GM19240 (cell line): ENCODE results near the gene PPP1R9A.

Experiments used
- DNase-seq: peaks from one replicate; pipeline ENCODE4 v3.0.0; 2011; ENCODE audit warnings: low spot score; ENCODE audit not compliant: insufficient read length

Gene PPP1R9A

DNA sequence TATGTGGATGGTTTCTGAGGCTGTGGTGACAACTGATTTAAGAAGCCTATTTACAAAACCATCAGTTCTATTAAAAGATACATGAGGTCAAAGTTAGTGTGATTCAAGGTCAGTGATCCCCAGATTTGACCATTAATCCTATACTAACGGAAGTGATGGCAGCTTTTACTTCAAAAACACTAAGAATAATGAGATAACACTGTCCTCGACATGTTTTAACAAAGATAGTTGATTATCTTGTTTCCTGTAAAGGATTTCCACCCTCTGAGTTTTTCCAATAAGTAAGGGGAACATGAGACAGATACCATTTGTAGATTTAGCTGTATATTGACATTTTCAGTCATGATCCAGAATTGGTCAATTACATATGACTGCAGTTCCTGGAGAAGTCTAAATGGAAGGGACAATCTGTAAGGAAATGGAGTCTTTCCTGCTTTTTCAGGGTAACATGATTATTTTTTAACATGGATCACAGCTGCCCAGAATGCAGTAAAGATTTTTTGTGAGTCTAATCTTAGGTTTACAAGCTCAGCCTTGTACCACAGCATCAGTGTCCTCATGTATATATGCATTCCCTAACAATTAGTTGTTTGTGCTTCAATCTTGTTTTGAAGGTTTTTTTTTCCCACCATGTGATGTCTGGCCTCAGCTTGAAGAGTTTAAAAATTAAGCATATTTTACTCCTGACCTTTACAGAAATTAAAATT lies 188.0 kb downstream of the PPP1R9A start:
- no peak for DNase-seq

GRCh38 chr7:95095966-95096540 lies 188.7 kb downstream of the PPP1R9A start:
- DNase-seq: no peak

GRCh38 chr7:95097291-95097690 lies 189.9 kb downstream of the PPP1R9A start:
- DNase-seq: no peak

DNA sequence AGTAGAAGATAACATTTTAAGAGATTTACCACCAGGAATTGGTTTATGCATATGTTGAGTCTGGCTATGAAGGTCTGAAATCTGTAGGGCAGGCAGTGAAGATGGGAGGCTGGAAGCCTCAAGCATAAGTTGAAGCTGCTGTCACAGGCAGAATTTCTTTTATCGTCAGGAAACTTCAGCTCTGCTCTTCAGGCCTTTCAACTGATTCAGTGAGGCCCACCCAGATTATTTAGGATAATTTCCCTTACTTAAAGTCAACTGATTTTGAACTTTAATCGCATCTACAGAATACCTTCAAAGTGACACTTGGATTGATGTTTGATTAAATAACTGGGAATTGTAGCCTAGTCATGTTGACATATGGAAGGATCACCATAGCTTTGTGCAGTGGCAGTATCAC lies 190.5 kb downstream of the PPP1R9A start:
- no peak for DNase-seq

- no peak for DNase-seq
These were observed 191.7 kb downstream of the PPP1R9A start for GRCh38 chr7:95099106-95099505.

- no peak for DNase-seq
These were observed 194.0 kb downstream of the PPP1R9A start for GRCh38 chr7:95101422-95101821.

- no peak for DNase-seq
These were observed 195.3 kb downstream of the PPP1R9A start for GRCh38 chr7:95102662-95103061.

DNA sequence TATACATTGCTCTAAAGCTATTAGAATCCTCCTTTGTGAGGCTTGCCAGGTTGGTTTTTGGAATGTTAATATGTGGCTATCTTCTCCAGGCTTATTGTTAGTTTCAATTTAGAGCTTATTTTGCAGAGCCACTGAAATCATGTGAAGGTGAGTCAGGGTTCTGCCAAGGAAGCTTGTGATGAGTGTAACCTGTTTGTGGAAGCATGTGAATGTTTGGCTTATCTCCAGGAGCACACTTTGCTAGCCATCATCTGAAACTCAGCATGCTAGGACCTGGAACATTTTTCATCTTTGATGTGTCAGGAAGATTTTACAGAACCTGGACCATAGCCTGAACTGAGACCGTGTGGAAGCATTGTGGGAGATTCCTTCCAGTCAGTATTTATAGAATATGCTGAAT lies 197.3 kb downstream of the PPP1R9A start:
- no peak for DNase-seq

DNA sequence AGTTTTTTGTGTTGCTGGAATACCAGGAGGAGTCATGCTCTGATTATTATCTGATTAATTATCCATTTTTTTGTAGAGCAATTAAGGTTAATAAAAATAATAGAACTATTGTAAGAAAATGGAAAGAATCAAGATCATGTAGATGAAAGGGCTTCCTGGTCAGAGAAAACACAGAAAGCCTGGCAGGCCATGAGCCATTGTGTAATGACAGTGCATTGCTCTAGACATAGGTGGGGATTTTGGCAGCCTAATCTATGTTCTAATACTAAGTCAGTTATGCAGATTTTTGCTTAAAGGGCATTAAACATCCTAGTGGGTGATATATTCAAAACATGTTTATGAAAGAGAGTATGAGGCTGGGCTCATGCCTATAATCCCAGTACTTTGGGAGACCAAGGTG lies 198.2 kb downstream of the PPP1R9A start:
- DNase-seq: no peak

- DNase-seq: no peak
These were observed 199.0 kb downstream of the PPP1R9A start for GRCh38 chr7:95106401-95106800.

DNA sequence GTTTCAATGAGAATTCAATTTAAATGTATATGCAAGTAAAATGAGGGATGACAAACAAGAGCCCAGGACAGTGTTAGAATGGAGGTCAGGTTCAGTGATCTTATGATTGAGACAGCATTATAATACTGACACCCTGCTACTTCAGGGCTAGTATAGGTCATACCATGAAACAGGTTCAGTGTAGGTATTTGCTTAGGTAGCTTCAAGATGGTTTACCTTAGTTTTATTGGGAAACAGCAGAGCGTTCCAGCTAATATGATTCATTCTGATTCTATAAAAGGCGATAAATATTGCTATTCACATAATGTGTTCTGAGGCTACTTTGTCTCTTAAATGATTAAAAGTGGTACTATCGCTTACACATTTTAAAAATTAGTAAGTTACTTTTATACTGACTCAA lies 203.3 kb downstream of the PPP1R9A start:
- DNase-seq: no peak

- DNase-seq: no peak
These were observed 206.2 kb downstream of the PPP1R9A start for GRCh38 chr7:95113590-95113989.

- no peak for DNase-seq
These were observed 218.8 kb downstream of the PPP1R9A start for GRCh38 chr7:95126053-95126709.

GRCh38 chr7:95132500-95132899 lies 225.1 kb downstream of the PPP1R9A start:
- no peak for DNase-seq

- no peak for DNase-seq
These were observed 232.5 kb downstream of the PPP1R9A start for GRCh38 chr7:95139922-95140321.

- no peak for DNase-seq
These were observed 234.4 kb downstream of the PPP1R9A start for GRCh38 chr7:95141755-95142154.

GRCh38 chr7:95144256-95144655 lies 236.9 kb downstream of the PPP1R9A start:
- DNase-seq: no peak

DNA sequence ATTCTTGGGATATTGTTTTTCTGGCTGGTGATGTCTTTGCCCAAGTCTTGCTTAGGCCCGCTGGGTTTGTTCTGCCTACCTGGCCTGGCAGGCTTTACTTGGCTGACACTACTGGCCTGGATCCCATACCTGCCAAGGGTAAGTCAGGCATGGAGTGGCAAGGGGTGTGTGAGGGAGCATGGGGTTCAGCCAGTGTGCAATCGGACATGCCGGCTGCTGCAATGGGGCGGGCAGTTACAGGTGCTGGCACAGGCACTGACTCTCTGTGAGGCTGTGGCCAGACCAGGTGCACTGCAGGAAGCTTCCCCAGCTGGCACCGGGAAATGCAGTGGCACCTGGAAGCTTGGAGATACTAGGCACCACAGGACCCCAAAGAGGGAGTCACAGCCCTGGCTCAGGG lies 248.6 kb downstream of the PPP1R9A start:
- no peak for DNase-seq

DNA sequence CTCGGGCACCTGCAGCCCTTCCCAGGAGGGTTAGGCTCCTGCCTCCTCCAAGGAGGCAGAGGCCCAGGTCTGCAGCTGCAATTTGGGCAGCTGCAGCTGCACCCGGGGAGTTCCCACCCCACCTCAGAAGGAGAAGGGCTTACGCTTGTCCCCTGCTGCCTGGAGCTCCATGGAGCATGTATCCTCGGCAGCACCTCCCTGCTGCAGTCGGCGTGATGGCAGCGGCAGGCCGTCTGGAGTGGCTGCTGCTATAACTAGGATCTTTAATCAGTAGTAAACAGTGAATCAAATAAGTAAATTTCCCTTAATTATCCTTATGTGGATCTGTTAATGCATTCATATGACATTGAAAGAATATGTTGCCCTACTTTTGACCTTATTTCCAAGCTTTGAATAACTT lies 250.0 kb downstream of the PPP1R9A start:
- DNase-seq: no peak

GRCh38 chr7:95169678-95170077 lies 262.3 kb downstream of the PPP1R9A start:
- DNase-seq: no peak

DNA sequence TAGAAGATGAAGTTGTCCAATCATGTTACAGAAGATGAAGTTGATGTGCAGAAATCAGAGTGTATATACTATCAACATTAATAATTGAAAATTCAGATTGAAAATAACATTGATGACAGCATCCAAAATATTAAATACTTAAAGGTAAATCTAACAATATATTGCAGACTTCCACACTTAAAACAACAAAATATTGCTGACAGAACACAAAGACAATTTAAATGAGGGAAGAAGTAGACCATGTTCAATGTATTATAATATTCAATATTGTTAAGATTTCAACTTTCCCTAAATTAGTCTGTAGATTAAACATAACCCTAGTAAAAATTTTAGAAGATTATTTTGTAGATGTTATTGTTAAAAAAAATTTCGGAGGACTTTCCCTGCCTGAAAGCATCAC lies 265.0 kb downstream of the PPP1R9A start:
- no peak for DNase-seq

DNA sequence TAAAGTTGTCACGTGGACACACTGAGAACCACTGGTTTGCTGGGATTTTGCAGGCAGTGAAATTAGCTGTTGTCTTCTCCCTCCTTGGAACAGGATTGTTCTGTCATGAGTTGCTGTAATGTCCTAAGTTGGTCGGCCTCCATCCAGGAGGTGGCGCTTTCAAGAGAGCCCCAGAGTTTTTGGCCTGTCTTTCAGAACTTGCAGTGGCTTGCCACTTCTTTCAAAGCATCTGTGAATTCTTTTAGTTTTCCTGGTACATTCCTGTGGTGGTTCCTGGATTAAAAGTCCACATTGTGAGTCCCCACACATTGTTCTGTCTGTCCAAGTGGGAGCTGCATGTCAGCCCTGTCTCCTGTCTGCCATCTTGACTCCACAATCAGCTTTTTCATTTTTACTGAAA lies 283.1 kb downstream of the PPP1R9A start:
- no peak for DNase-seq

DNA sequence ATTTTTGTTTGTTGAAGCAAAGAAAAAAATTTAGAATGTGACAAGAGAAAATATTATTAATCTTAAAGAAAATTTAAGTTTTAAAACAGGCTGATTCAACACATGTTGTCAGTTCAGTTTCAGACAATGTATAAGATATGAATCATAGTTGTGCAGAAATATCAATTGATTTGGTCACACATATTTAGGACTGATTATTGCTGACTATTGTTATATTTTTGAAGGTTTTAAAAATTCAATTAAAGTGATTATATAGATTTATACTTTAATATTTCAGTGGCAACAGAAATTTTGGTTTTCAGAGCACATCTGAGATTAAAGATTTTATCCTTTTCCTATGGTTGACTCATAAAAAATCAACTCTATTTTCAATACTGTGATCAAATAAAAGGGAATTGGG lies 284.4 kb downstream of the PPP1R9A start:
- no peak for DNase-seq
